Large intestine (tissue), 3 donors: ENCODE results near the gene KRTAP4-1. TPM values are rescaled to one million over a fixed set of nuclear protein-coding genes. Genes with fewer than 3 reads are reported as not detected.
"Not testable (repeated sequence)": the region's sequence is repeated elsewhere in the genome, so short reads cannot be mapped to it uniquely, and the experiment has no call there.

Experiments
- DNase-seq, 2 donors: peaks; one replicate each; pipeline versions ENCODE4 v3.0.0 to v3.0.0-alpha.2; 2013
- H3K27ac ChIP-seq: one replicate; pipeline ENCODE4 v1.5.1; 2013; ENCODE audit warnings: low read length
- H3K27me3 ChIP-seq: 2 replicates; pipeline ENCODE4 v1.6.1; 2013; ENCODE audit warnings: low read length; ENCODE audit not compliant: control insufficient read depth, insufficient read depth
- H3K36me3 ChIP-seq: 2 replicates; pipeline ENCODE4 v1.6.1; 2013; ENCODE audit warnings: low read length; ENCODE audit not compliant: control insufficient read depth, insufficient read depth
- H3K4me1 ChIP-seq: one replicate; pipeline ENCODE4 v1.6.1; 2013; ENCODE audit warnings: low read length; ENCODE audit not compliant: control insufficient read depth, insufficient read depth
- H3K4me3 ChIP-seq: one replicate; pipeline ENCODE4 v1.5.1; 2013; ENCODE audit warnings: low read length
- H3K9me3 ChIP-seq: one replicate; pipeline ENCODE4 v1.6.1; 2013; ENCODE audit warnings: mild to moderate bottlenecking, low read depth, low read length, moderate library complexity; ENCODE audit not compliant: control insufficient read depth
- WGBS: methylation state at CpG from one replicate; pipeline ENCODE4 v1.1.5; 2013; ENCODE audit warnings: low lambda C conversion rate; ENCODE audit not compliant: insufficient coverage; 5-methylcytosine and 5-hydroxymethylcytosine counted together
- polyA plus RNA-seq: library from polyadenylated mRNA; unstranded; fragments of 120-200 nt; gene quantifications from one replicate; pipeline ENCODE4 v1.2.1, GENCODE V29; 2013

KRTAP4-1 gene
- polyA plus RNA-seq, 1 donor, result not detected

GRCh38 chr17:41199421-41200078 lies 14.8 kb upstream of the KRTAP4-1 start:
- no peaks in the 10 kb centered on the region for H3K4me1 ChIP-seq
- no peak for DNase-seq
- no peaks in the 10 kb centered on the region for H3K27me3 ChIP-seq
- H3K4me3 ChIP-seq, result no peak overlapping the region
- H3K27ac ChIP-seq, result no peak overlapping the region
- no peaks in the 10 kb centered on the region for H3K9me3 ChIP-seq
- H3K36me3 ChIP-seq, result no peaks in the 10 kb centered on the region
- WGBS, result no CpG with 5 or more reads among the region's 5 CpGs

GRCh38 chr17:41196068-41196467 lies 11.4 kb upstream of the KRTAP4-1 start:
- peaks cover 4% of the 10 kb centered on the region for H3K27me3 ChIP-seq
- no peaks in the 10 kb centered on the region for H3K4me1 ChIP-seq
- no peak overlapping the region for H3K27ac ChIP-seq
- no peak overlapping the region for H3K4me3 ChIP-seq
- H3K36me3 ChIP-seq, result no peaks in the 10 kb centered on the region
- WGBS, result no CpG with 5 or more reads among the region's 1 CpG
- no peaks in the 10 kb centered on the region for H3K9me3 ChIP-seq
- DNase-seq, result no peak

- DNase-seq, result no peak
- Histone ChIP-seq H3K9me3 (peaks cover 1% of the 10 kb centered on the region), H3K4me1 (no peaks in the 10 kb centered on the region), H3K4me3 (no peak overlapping the region), H3K27ac (no peak overlapping the region), H3K27me3 (peaks cover 28% of the 10 kb centered on the region), H3K36me3 (no peaks in the 10 kb centered on the region)
- no CpG with 5 or more reads among the region's 3 CpGs for WGBS
These were observed 5.6 kb upstream of the KRTAP4-1 start for GRCh38 chr17:41190328-41190727.

GRCh38 chr17:41189837-41190318 lies 5.2 kb upstream of the KRTAP4-1 start, which contains the start of gene KRTAP9-1:
TSS of gene KRTAP9-1 (plus strand) at chr17:41189887. CDS start at chr17:41189887, 0 bp downstream.
- H3K9me3 ChIP-seq, H3K27ac ChIP-seq, H3K36me3 ChIP-seq, H3K4me1 ChIP-seq, H3K4me3 ChIP-seq, DNase-seq: not testable (repeated sequence)
- WGBS, result no CpG with 5 or more reads among the region's 1 CpG
- H3K27me3 ChIP-seq, result peaks cover 31% of the 10 kb centered on the region

GRCh38 chr17:41186872-41187271 lies 2.2 kb upstream of the KRTAP4-1 start:
- DNase-seq, result no peak
- H3K9me3 ChIP-seq, result peaks cover 2% of the 10 kb centered on the region
- no peak overlapping the region for H3K4me3 ChIP-seq
- no peak overlapping the region for H3K27ac ChIP-seq
- H3K4me1 ChIP-seq, result peaks cover 6% of the 10 kb centered on the region
- no peaks in the 10 kb centered on the region for H3K36me3 ChIP-seq
- peaks cover 36% of the 10 kb centered on the region for H3K27me3 ChIP-seq
- no CpG with 5 or more reads among the region's 2 CpGs for WGBS

GRCh38 chr17:41185001-41185400 lies 290 bp upstream of the KRTAP4-1 start:
- peaks cover 36% of the 10 kb centered on the region for H3K27me3 ChIP-seq
- WGBS, result no CpG with 5 or more reads among the region's 1 CpG
- H3K4me3 ChIP-seq, result no peak overlapping the region
- peaks cover 2% of the 10 kb centered on the region for H3K9me3 ChIP-seq
- H3K27ac ChIP-seq, result no peak overlapping the region
- H3K4me1 ChIP-seq, result peaks cover 6% of the 10 kb centered on the region
- no peak for DNase-seq
- H3K36me3 ChIP-seq, result no peaks in the 10 kb centered on the region

- H3K4me3 ChIP-seq, result no peak overlapping the region
- no peak overlapping the region for H3K27ac ChIP-seq
- H3K9me3 ChIP-seq, result no peaks in the 10 kb centered on the region
- 100% methylated on average over 1 of the region's 1 CpG for WGBS
- peaks cover 6% of the 10 kb centered on the region for H3K4me1 ChIP-seq
- H3K27me3 ChIP-seq, result peaks cover 49% of the 10 kb centered on the region
- no peaks in the 10 kb centered on the region for H3K36me3 ChIP-seq
- no peak for DNase-seq
These were observed 5.7 kb downstream of the KRTAP4-1 start for GRCh38 chr17:41178843-41179616.

- no peak overlapping the region for H3K4me3 ChIP-seq
- H3K27ac ChIP-seq, result no peak overlapping the region
- H3K4me1 ChIP-seq, result peaks cover 6% of the 10 kb centered on the region
- no CpG with 5 or more reads among the region's 3 CpGs for whole genome bisulfite sequencing
- H3K9me3 ChIP-seq, result no peaks in the 10 kb centered on the region
- DNase-seq, result no peak
- H3K27me3 ChIP-seq, result peaks cover 49% of the 10 kb centered on the region
- H3K36me3 ChIP-seq, result no peaks in the 10 kb centered on the region
These were observed 6.4 kb downstream of the KRTAP4-1 start for GRCh38 chr17:41178341-41178740.

GRCh38 chr17:41177727-41178271 lies 6.9 kb downstream of the KRTAP4-1 start, which contains the start of gene KRTAP4-2:
TSS of gene KRTAP4-2 (minus strand) at chr17:41178221. CDS start at chr17:41178164, 57 bp downstream.
- peaks cover 52% of the 10 kb centered on the region for H3K27me3 ChIP-seq
- H3K4me3 ChIP-seq, result no peak within 1 kb of the TSS
- H3K36me3 ChIP-seq, result no peaks in the 10 kb centered on the region
- H3K9me3 ChIP-seq, result no peaks in the 10 kb centered on the region
- H3K27ac ChIP-seq, result no peak within 1 kb of the TSS
- DNase-seq, result no peak
- no CpG with 5 or more reads among the region's 7 CpGs for WGBS
- H3K4me1 ChIP-seq, result peaks cover 2% of the 10 kb centered on the region

GRCh38 chr17:41176744-41177387 lies 7.8 kb downstream of the KRTAP4-1 start:
- Histone ChIP-seq H3K27ac (no peak overlapping the region), H3K4me3 (no peak overlapping the region), H3K36me3 (no peaks in the 10 kb centered on the region), H3K4me1 (no peaks in the 10 kb centered on the region), H3K9me3 (no peaks in the 10 kb centered on the region), H3K27me3 (peaks cover 52% of the 10 kb centered on the region)
- 81% methylated on average over 2 of the region's 3 CpGs for WGBS
- no peak for DNase-seq
